Measurements from ENCODE around the gene ZBTB7A.

The ZBTB7A gene

GRCh38 chr19:4036576-4037300 lies 30.0 kb downstream of the ZBTB7A start:
- no peak for DNase-seq (ENCODE audit: low spot score)

GRCh38 chr19:4035582-4035981 lies 31.1 kb downstream of the ZBTB7A start:
- DNase-seq (ENCODE audit: low spot score), result no peak

- DNase-seq (ENCODE audit: low spot score), result no peak
These were observed 31.6 kb downstream of the ZBTB7A start for GRCh38 chr19:4035018-4035566.

GRCh38 chr19:4034048-4035017 lies 32.4 kb downstream of the ZBTB7A start:
- DNase-seq (ENCODE audit: low spot score), result no peak

- DNase-seq (ENCODE audit: low spot score), result no peak
These were observed 33.4 kb downstream of the ZBTB7A start for GRCh38 chr19:4033028-4033956.

- DNase-seq (ENCODE audit: low spot score), result no peak
These were observed 34.3 kb downstream of the ZBTB7A start for GRCh38 chr19:4032436-4032835.

GRCh38 chr19:4031420-4031819 lies 35.3 kb downstream of the ZBTB7A start:
- DNase-seq (ENCODE audit: low spot score), result no peak

- no peak for DNase-seq (ENCODE audit: low spot score)
These were observed 35.7 kb downstream of the ZBTB7A start for GRCh38 chr19:4030981-4031380.

- DNase-seq (ENCODE audit: low spot score), result no peak
These were observed 36.1 kb downstream of the ZBTB7A start for GRCh38 chr19:4030552-4030951.

GRCh38 chr19:4029247-4029614 lies 37.5 kb downstream of the ZBTB7A start:
- no peak for DNase-seq (ENCODE audit: low spot score)

GRCh38 chr19:4028334-4029246 lies 38.1 kb downstream of the ZBTB7A start:
- DNase-seq (ENCODE audit: low spot score), result no peak

- DNase-seq (ENCODE audit: low spot score), result no peak
These were observed 39.6 kb downstream of the ZBTB7A start for GRCh38 chr19:4027146-4027545.

GRCh38 chr19:4025317-4025716 lies 41.4 kb downstream of the ZBTB7A start:
- no peak for DNase-seq (ENCODE audit: low spot score)

GRCh38 chr19:4023600-4024398 lies 42.9 kb downstream of the ZBTB7A start:
- DNase-seq (ENCODE audit: low spot score), result no peak

GRCh38 chr19:4019578-4019977 lies 47.1 kb downstream of the ZBTB7A start:
- DNase-seq (ENCODE audit: low spot score), result peak; percentile 31

- peak; percentile 50 for DNase-seq (ENCODE audit: low spot score)
These were observed 47.8 kb downstream of the ZBTB7A start for GRCh38 chr19:4018775-4019504.

- peak; percentile 48 for DNase-seq (ENCODE audit: low spot score)
These were observed 48.5 kb downstream of the ZBTB7A start for GRCh38 chr19:4018140-4018613.

- no peak for DNase-seq (ENCODE audit: low spot score)
These were observed 49.6 kb downstream of the ZBTB7A start for GRCh38 chr19:4016903-4017638.

Data from left forelimb (tissue), 1 donor.